Fibroblast of villous mesenchyme (primary cell): ENCODE data around the gene ABHD17A. TPM values are rescaled to one million over a fixed set of nuclear protein-coding genes. Genes with fewer than 3 reads are reported as not detected.

ENCODE experiments used
- DNase-seq: peaks from one replicate; pipeline ENCODE4 v3.0.0-alpha.2; 2010; ENCODE audit warnings: low read depth
- H3K4me3 ChIP-seq: 2 replicates; pipeline ENCODE4 v1.5.1; 2011; ENCODE audit warnings: low read depth, mild to moderate bottlenecking, low read length
- CTCF ChIP-seq: IDR thresholded peaks from 2 replicates; pipeline ENCODE4 v1.5.1; 2012; ENCODE audit warnings: low read depth, mild to moderate bottlenecking, low read length; ENCODE audit not compliant: insufficient read depth
- total RNA-seq: library from RNA; depleted of rRNA; stranded (reverse); fragments of >200 nt; gene quantifications from 2 replicates; pipeline ENCODE4 v1.2.3, GENCODE V29; 2012

The ABHD17A gene
- total RNA-seq, 1 donor: 45.8 TPM

GRCh38 chr19:1855828-1856255, 29.5 kb downstream of the ABHD17A start:
- no peak for DNase-seq
- peak overlapping the region; percentile 46 for H3K4me3 ChIP-seq
- TF ChIP-seq CTCF: no peak

- DNase-seq: peak; percentile 93
- no peak for TF ChIP-seq CTCF
- H3K4me3 ChIP-seq: peak overlapping the region; percentile 48
Measured at GRCh38 chr19:1855040-1855827, 30.1 kb downstream of the ABHD17A start.

- peak overlapping the region; percentile 48 for H3K4me3 ChIP-seq
- TF ChIP-seq CTCF: no peak
- no peak for DNase-seq
Measured at GRCh38 chr19:1854542-1855039, 30.7 kb downstream of the ABHD17A start.

GRCh38 chr19:1854039-1854541, 31.2 kb downstream of the ABHD17A start:
- H3K4me3 ChIP-seq: no peak overlapping the region
- DNase-seq: no peak
- TF ChIP-seq CTCF: no peak

- peak; percentile 95 for TF ChIP-seq CTCF
- no peak overlapping the region for H3K4me3 ChIP-seq
- peak; percentile 81 for DNase-seq
Measured at GRCh38 chr19:1853295-1854038, 31.8 kb downstream of the ABHD17A start.

GRCh38 chr19:1852581-1853128, 32.6 kb downstream of the ABHD17A start:
- DNase-seq: no peak
- no peak for TF ChIP-seq CTCF
- H3K4me3 ChIP-seq: no peak overlapping the region
